ENCODE results near the gene PIGS. TPM values are rescaled to one million over a fixed set of nuclear protein-coding genes. Genes with fewer than 3 reads are reported as not detected.

The PIGS gene
- total RNA-seq, 1 donor from 2014 or later: 43.0 TPM

DNA sequence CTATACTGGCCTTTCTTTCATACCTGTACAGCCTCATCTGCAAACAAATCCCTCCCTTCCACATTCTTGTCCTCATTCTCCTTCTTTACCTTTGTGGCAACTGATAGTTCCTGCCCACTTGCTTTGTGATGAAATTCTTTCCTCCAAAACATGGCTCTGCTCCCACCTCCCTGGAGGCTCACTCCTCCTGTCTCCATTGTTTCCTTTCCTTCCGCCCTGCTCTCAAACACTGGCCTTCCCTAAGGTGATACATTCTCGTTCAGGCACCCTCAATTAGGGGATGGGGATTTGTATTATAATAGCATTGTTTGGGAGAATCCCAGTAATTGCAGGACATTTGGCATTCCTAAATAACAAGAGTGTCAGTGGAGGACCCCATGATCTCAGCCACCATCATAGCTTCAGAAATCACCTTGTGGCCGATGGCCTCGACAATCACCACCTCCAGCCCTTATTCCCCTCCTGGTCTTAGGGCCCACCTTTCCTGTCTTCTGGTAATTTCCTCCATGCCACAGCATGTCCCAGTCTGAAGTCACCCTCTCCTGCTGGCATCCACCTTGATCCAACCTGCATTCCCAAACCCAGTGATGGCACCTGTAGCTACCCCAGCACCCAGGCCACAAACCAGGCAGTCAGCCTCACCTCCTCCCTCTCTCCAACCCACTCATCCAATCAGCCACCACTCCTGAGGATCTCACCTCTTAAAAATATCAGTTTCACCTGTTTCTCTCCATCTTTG is 26.8 kb downstream of the PIGS start:
- DNase-seq (no peak), ATAC-seq (no peak)
- intact Hi-C loops (cut with DNase I): no loop called here
- Histone ChIP-seq H3K27ac (no peak overlapping the region), H3K4me1 (peaks cover 9% of the 10 kb centered on the region), H3K36me3 (peaks cover 10% of the 10 kb centered on the region), H3K4me3 (no peak overlapping the region), H3K27me3 (no peaks in the 10 kb centered on the region), H3K9me3 (no peaks in the 10 kb centered on the region)
- no peak for TF ChIP-seq CTCF (IDR thresholded peaks at IDR 0.05)

DNA sequence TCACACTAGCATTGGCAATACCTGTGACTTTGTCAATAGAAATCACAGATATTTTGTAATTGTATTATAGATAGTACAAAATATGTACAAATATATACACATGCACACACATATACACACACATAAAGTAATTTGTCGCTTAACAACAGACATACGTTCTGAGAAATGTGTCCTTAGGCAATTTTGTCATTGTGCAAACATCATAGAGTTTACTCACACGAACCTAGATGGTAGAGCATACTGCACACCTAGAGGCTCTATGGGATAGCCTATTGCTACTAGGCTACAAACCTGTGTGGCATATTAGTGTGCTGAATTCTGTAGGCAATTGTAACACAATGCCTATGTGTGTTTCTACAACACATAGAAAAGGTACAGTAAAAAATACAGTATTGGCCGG is 29.9 kb downstream of the PIGS start:
- DNase-seq (no peak), ATAC-seq (no peak)
- no peaks in the 10 kb centered on the region for H3K27me3 ChIP-seq
- H3K4me1 ChIP-seq: no peaks in the 10 kb centered on the region
- H3K27ac ChIP-seq: no peak overlapping the region
- no peak for TF ChIP-seq CTCF (IDR thresholded peaks at IDR 0.05)
- no peaks in the 10 kb centered on the region for H3K9me3 ChIP-seq
- intact Hi-C loops (cut with DNase I): no loop called here
- H3K36me3 ChIP-seq: no peaks in the 10 kb centered on the region
- H3K4me3 ChIP-seq: no peak overlapping the region

GRCh38 chr17:28540231-28540630 is 31.1 kb downstream of the PIGS start:
- intact Hi-C loops (cut with DNase I): no loop called here
- no peak overlapping the region for H3K27ac ChIP-seq
- no peak for DNase-seq
- no peak for TF ChIP-seq CTCF (IDR thresholded peaks at IDR 0.05)
- ATAC-seq: no peak
- H3K4me3 ChIP-seq: no peak overlapping the region
- no peaks in the 10 kb centered on the region for H3K27me3 ChIP-seq
- no peaks in the 10 kb centered on the region for H3K9me3 ChIP-seq
- H3K36me3 ChIP-seq: no peaks in the 10 kb centered on the region
- H3K4me1 ChIP-seq: no peaks in the 10 kb centered on the region

DNA sequence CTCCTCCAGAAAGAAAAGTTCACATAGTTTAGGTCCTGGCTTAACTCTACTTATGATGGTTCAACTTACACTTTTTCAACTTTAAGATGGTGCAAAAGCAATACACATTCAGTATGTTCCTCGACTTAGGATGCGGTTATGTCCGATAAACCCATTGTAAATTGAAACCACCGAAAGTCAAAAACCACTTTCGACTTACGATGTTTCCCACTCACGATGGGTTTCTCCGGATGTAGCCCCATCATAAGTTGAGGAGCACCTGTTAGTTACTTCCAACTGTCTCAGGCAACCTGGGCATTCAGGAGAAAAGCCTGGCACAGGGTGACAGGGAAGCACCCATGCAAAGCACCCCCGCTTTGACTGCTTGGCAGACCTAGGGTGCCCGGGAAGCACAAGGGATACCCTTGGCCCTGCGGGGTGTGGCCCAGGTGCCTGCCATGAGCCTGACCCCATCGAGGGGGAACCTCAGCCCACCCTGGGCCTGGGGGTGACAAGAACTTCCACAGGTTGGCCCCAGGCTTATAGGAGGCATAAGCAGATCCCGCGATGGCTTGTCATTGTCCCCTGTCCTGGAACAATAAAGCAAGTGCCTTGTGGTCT is 32.9 kb downstream of the PIGS start:
- intact Hi-C loops (cut with DNase I): no loop called here

GRCh38 chr17:28537219-28537610 is 34.1 kb downstream of the PIGS start:
- ATAC-seq (no peak), DNase-seq (no peak)
- H3K9me3 ChIP-seq: no peaks in the 10 kb centered on the region
- no peak for TF ChIP-seq CTCF (IDR thresholded peaks at IDR 0.05)
- H3K36me3 ChIP-seq: no peaks in the 10 kb centered on the region
- H3K27me3 ChIP-seq: no peaks in the 10 kb centered on the region
- no peak overlapping the region for H3K4me3 ChIP-seq
- intact Hi-C loops (cut with DNase I): no loop called here
- H3K27ac ChIP-seq: no peak overlapping the region
- no peaks in the 10 kb centered on the region for H3K4me1 ChIP-seq

More for the DNA sequence above, 32.9 kb downstream of the PIGS start:
- Histone ChIP-seq H3K9me3 (no peaks in the 10 kb centered on the region), H3K27ac (no peak overlapping the region), H3K4me1 (no peaks in the 10 kb centered on the region), H3K4me3 (no peak overlapping the region), H3K27me3 (no peaks in the 10 kb centered on the region), H3K36me3 (no peaks in the 10 kb centered on the region)
- no peak for TF ChIP-seq CTCF (IDR thresholded peaks at IDR 0.05)
- ATAC-seq: no peak
- DNase-seq: no peak

All from upper lobe of right lung (tissue), 1 donor.